ENCODE data around the gene MYL12B.

DNA sequence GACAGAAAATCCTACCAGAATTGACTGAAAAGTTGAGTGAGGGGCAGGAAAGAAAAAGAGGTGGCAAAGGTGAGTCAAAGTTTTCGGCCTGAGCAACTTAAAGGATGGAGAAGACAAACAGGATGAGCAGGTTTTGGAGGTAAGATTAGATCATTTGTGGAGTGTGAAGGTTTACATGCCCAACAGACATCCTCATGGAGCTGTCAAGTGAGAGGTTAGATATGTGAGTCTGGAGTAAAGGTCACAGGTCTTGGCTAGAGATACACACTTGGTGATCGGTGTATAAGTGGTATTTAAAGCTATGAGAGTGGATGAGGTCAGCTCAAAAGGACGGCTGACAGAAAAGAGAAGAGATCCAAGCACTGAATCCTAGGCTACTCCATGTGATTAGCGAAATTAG is 25.5 kb upstream of the MYL12B start:
- TF ChIP-seq, protein P1, sequence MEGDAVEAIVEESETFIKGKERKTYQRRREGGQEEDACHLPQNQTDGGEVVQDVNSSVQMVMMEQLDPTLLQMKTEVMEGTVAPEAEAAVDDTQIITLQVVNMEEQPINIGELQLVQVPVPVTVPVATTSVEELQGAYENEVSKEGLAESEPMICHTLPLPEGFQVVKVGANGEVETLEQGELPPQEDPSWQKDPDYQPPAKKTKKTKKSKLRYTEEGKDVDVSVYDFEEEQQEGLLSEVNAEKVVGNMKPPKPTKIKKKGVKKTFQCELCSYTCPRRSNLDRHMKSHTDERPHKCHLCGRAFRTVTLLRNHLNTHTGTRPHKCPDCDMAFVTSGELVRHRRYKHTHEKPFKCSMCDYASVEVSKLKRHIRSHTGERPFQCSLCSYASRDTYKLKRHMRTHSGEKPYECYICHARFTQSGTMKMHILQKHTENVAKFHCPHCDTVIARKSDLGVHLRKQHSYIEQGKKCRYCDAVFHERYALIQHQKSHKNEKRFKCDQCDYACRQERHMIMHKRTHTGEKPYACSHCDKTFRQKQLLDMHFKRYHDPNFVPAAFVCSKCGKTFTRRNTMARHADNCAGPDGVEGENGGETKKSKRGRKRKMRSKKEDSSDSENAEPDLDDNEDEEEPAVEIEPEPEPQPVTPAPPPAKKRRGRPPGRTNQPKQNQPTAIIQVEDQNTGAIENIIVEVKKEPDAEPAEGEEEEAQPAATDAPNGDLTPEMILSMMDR (IDR thresholded peaks at IDR 0.05; ENCODE audit: borderline replicate concordance, extremely low read depth, low read length, poor library complexity, severe bottlenecking): no peak
- no peak for TF ChIP-seq EZH2 (IDR thresholded peaks at IDR 0.05; ENCODE audit: borderline replicate concordance, low read depth, low read length, severe bottlenecking)
